BJ (cell line): Measurements from ENCODE around the gene ARMH1. TPM values are rescaled to one million over a fixed set of nuclear protein-coding genes. Genes with fewer than 3 reads are reported as not detected.
A peak's percentile ranks its signal among the peaks of the same experiment; 100 is the strongest.

Source experiments
- CTCF ChIA-PET: fragments of 350-600 bp; formaldehyde crosslinking; extraction: SDS; loops from one replicate; lab custom pipeline; 2021; ENCODE audit warnings: antibody characterized with exemption, inconsistent platforms; lab: Yijun Ruan, JAX
- POLR2A ChIA-PET: fragments of 300-600 bp; sonication (Branson Sonifier 250); formaldehyde crosslinking; extraction: SDS; loops from one replicate; lab custom pipeline; 2021; ENCODE audit warnings: antibody characterized with exemption; lab: Charles Lee
- DNase-seq: peaks from one replicate; pipeline ENCODE4 v3.0.0-alpha.2; 2011; ENCODE audit warnings: low read depth
- H3K27me3 ChIP-seq: 2 replicates; pipeline ENCODE4 v1.6.0; 2011; ENCODE audit warnings: low read length; ENCODE audit not compliant: control insufficient read depth, insufficient read depth
- H3K36me3 ChIP-seq: 2 replicates; pipeline ENCODE4 v1.5.1; 2011; ENCODE audit warnings: low read length; ENCODE audit not compliant: control insufficient read depth, insufficient read depth
- H3K4me3 ChIP-seq: 2 replicates; pipeline ENCODE4 v1.5.1; 2011; ENCODE audit warnings: low read depth, mild to moderate bottlenecking, control low read depth, low read length
- CTCF ChIP-seq: IDR thresholded peaks from 2 replicates; pipeline ENCODE4 v1.5.1; 2011; ENCODE audit warnings: low read depth, mild to moderate bottlenecking, control low read depth, inconsistent platforms, low read length, moderate library complexity; ENCODE audit not compliant: insufficient read depth
- polyA plus RNA-seq: library from polyadenylated mRNA; depleted of rRNA; stranded (reverse); fragments of >200 nt; gene quantifications from 2 replicates; pipeline ENCODE4 v1.2.3, GENCODE V29; 2011

Gene ARMH1
- polyA plus RNA-seq, 1 experiment = 0.86 TPM

GRCh38 chr1:44673675-44674112 lies 820 bp upstream of the ARMH1 start:
- Histone ChIP-seq H3K36me3 (no peaks in the 10 kb centered on the region; the same call in 1 of the 2 replicates), H3K27me3 (no peaks in the 10 kb centered on the region), H3K4me3 (peak overlapping the region; percentile 65)
- no peak for DNase-seq
- ChIA-PET CTCF (interaction anchor here (0.6 to 4.2 kb wide), 9 partner anchors 11 to 375 kb away, joined by 3 to 25 read pairs (median 4); no protein-coding TSS in a partner anchor), POLR2A (no interaction called here)
- no peak for TF ChIP-seq CTCF

- no peaks in the 10 kb centered on the region for H3K27me3 ChIP-seq
- POLR2A ChIA-PET = no interaction called here
- H3K4me3 ChIP-seq = peak overlapping the region; percentile 65
- TF ChIP-seq CTCF = no peak
- no peaks in the 10 kb centered on the region; the same call in 1 of the 2 replicates for H3K36me3 ChIP-seq
- CTCF ChIA-PET = interaction anchor here (2.2 to 4.2 kb wide), 2 partner anchors 19 to 23 kb away, joined by 11 to 25 read pairs; no protein-coding TSS in a partner anchor
- DNase-seq = no peak
These were observed 672 bp downstream of the ARMH1 start for GRCh38 chr1:44675186-44675585.

GRCh38 chr1:44676484-44677200 lies 2.1 kb downstream of the ARMH1 start:
- no peak overlapping the region for H3K4me3 ChIP-seq
- no peaks in the 10 kb centered on the region for H3K27me3 ChIP-seq
- H3K36me3 ChIP-seq = no peaks in the 10 kb centered on the region
- ChIA-PET CTCF (interaction anchor here (1.0 to 4.2 kb wide), 2 partner anchors 24 to 36 kb away, joined by 3 to 25 read pairs; no protein-coding TSS in a partner anchor), POLR2A (no interaction called here)
- TF ChIP-seq CTCF = no peak
- peak; percentile 39 for DNase-seq

GRCh38 chr1:44677201-44677766 lies 2.8 kb downstream of the ARMH1 start:
- ChIA-PET CTCF (interaction anchor here (0.7 to 4.2 kb wide), 7 partner anchors 10 to 67 kb away, joined by 3 to 25 read pairs (median 3); no protein-coding TSS in a partner anchor), POLR2A (no interaction called here)
- Histone ChIP-seq H3K4me3 (no peak overlapping the region), H3K27me3 (no peaks in the 10 kb centered on the region), H3K36me3 (no peaks in the 10 kb centered on the region)
- no peak for DNase-seq
- peak; percentile 56 for TF ChIP-seq CTCF

- ChIA-PET POLR2A (no interaction called here), CTCF (interaction anchor here (0.7 to 1.1 kb wide), 5 partner anchors 9 to 68 kb away, joined by 3 to 6 read pairs (median 3); no protein-coding TSS in a partner anchor)
- DNase-seq = no peak
- no peaks in the 10 kb centered on the region for H3K27me3 ChIP-seq
- TF ChIP-seq CTCF = no peak
- H3K4me3 ChIP-seq = no peak overlapping the region
- no peaks in the 10 kb centered on the region for H3K36me3 ChIP-seq
These were observed 3.6 kb downstream of the ARMH1 start for GRCh38 chr1:44678120-44678519.
